Activated CD4-positive, alpha-beta memory T cell treated with anti-CD3 and anti-CD28 coated beads, Interleukin-2, amount 10 ng/mL, durations not matched to agents 7 days and 5 days (primary cell): ENCODE results near the gene SLX4IP. TPM values are rescaled to one million over a fixed set of nuclear protein-coding genes. Genes with fewer than 3 reads are reported as not detected.
A peak's percentile ranks its signal among the peaks of the same experiment; 100 is the strongest.

Experiments used
- CTCF ChIA-PET: fragments of 350-600 bp; sonication (Branson Sonifier 250); formaldehyde crosslinking; loops from one replicate; lab custom pipeline; 2021; ENCODE audit warnings: antibody characterized with exemption, inconsistent platforms; lab: Charles Lee
- POLR2A ChIA-PET: fragments of 350-600 bp; sonication (Branson Sonifier 250); formaldehyde crosslinking; loops from one replicate; lab custom pipeline; 2021; ENCODE audit warnings: antibody characterized with exemption; lab: Charles Lee
- DNase-seq: peaks from one replicate; pipeline ENCODE4 v3.0.0-alpha.2; 2020
- H3K27ac Mint-ChIP-seq: one replicate; pipeline ENCODE4 v1.8.0; 2021; ENCODE audit warnings: mild to moderate bottlenecking, mixed read lengths
- H3K27me3 Mint-ChIP-seq: one replicate; pipeline ENCODE4 v1.8.0; 2021; ENCODE audit warnings: mixed read lengths
- H3K36me3 Mint-ChIP-seq: one replicate; pipeline ENCODE4 v1.8.0; 2021; ENCODE audit warnings: low read depth, mixed read lengths
- H3K4me1 Mint-ChIP-seq: one replicate; pipeline ENCODE4 v1.8.0; 2021; ENCODE audit warnings: mixed read lengths
- H3K4me3 Mint-ChIP-seq: one replicate; pipeline ENCODE4 v1.8.0; 2021; ENCODE audit warnings: mild to moderate bottlenecking, mixed read lengths
- H3K9me3 Mint-ChIP-seq: one replicate; pipeline ENCODE4 v1.8.0; 2021; ENCODE audit warnings: mixed read lengths
- total RNA-seq, 2 experiments: library from RNA; stranded (reverse); gene quantifications; one replicate each; pipeline ENCODE4 v1.2.3, GENCODE V29; 2021

Gene SLX4IP
- total RNA-seq, 2 experiments from 2014 or later: 6.2 TPM

DNA sequence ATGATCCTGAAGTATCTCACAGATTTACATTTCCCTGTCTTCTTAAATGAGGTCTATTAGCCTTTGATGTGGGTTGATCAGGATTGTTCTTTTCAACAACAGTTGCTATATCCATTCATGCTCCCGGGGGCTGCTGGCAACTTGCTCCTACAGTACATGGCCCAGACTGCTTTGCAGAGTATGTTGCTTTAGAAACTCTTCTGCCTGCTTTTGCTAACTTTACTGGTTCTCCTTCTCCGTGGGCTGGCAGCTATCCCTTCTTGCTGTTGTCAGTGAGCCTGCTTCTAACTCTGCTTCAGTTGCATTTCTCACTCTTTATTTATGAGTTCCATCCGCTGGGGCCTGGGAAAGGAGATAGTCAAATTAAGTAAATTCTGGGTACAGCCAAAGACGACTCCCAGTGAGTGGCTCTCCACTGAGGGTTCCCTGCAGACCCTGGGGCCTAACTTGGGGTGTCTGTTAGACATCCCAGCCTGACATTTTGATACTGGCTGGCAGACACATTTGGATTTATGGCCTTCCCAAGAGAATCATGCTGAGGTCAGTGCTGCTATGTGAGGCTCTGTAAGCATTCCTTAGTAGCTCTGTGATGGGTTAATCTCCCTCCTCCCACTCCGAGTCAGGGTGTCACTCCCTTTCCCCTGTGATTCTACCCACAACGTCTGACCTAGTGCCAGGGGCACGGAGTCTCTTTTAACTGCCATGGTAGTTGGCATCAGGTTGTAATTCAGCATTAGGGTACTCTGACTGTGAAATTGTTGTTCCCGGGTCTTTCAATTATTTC, 73.6 kb downstream of the SLX4IP start:
- ChIA-PET CTCF (no interaction called here), POLR2A (interaction anchor here (0.6 kb wide), 1 partner anchor 173 kb away, joined by 3 read pairs; no protein-coding TSS in a partner anchor)
- no peaks in the 10 kb centered on the region for H3K27me3 Mint-ChIP-seq
- H3K36me3 Mint-ChIP-seq: no peaks in the 10 kb centered on the region
- no peaks in the 10 kb centered on the region for H3K9me3 Mint-ChIP-seq
- H3K27ac Mint-ChIP-seq: no peak overlapping the region
- H3K4me1 Mint-ChIP-seq: peaks cover 31% of the 10 kb centered on the region
- H3K4me3 Mint-ChIP-seq: no peak overlapping the region
- DNase-seq: no peak

DNA sequence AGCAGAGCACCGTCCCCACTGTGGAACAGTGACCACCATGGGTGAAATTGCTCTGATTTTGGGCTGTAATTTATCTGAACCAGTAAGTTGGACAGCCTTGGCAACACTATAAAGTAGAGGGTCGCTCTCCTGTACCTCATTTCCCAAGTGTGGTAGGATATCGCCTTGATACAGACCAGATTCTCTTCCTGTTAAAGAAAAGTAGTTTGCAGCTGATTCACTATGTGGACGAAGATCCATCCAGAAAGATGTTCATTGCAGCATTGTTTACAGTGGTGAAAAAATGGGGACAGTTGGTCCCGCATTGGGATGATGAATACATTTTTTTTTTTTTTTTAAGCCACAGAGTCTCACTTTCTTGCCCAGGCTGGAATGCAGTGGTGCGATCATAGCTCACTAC, 74.3 kb downstream of the SLX4IP start:
- ChIA-PET CTCF (no interaction called here), POLR2A (interaction anchor here (0.6 kb wide), 1 partner anchor 173 kb away, joined by 3 read pairs; no protein-coding TSS in a partner anchor)
- Mint-ChIP-seq H3K4me1 (peaks cover 36% of the 10 kb centered on the region), H3K4me3 (no peak overlapping the region), H3K36me3 (no peaks in the 10 kb centered on the region), H3K27me3 (no peaks in the 10 kb centered on the region), H3K9me3 (no peaks in the 10 kb centered on the region), H3K27ac (no peak overlapping the region)
- DNase-seq: no peak

GRCh38 chr20:10510216-10510615, 75.1 kb downstream of the SLX4IP start:
- Mint-ChIP-seq H3K27ac (no peak overlapping the region), H3K36me3 (peaks cover 2% of the 10 kb centered on the region), H3K4me1 (peaks cover 40% of the 10 kb centered on the region), H3K27me3 (no peaks in the 10 kb centered on the region), H3K9me3 (no peaks in the 10 kb centered on the region), H3K4me3 (no peak overlapping the region)
- POLR2A ChIA-PET: interaction anchor here (3.4 kb wide), 1 partner anchor 76 kb away, joined by 18 read pairs; the partner anchor contains the start of genes MKKS and SLX4IP
- CTCF ChIA-PET: interaction anchor here (1.2 kb wide), 1 partner anchor 80 kb away, joined by 3 read pairs; no protein-coding TSS in a partner anchor
- no peak for DNase-seq

- DNase-seq: no peak
- peaks cover 45% of the 10 kb centered on the region for H3K4me1 Mint-ChIP-seq
- H3K27me3 Mint-ChIP-seq: no peaks in the 10 kb centered on the region
- H3K9me3 Mint-ChIP-seq: no peaks in the 10 kb centered on the region
- CTCF ChIA-PET: interaction anchor here (1.0 to 1.2 kb wide), 2 partner anchors 77 to 81 kb away, joined by 3 to 4 read pairs; partner anchors contain the start of gene MKKS
- POLR2A ChIA-PET: interaction anchor here (0.9 to 3.4 kb wide), 3 partner anchors 16 to 77 kb away, joined by 3 to 18 read pairs (median 4); partner anchors contain the start of genes MKKS and SLX4IP
- H3K4me3 Mint-ChIP-seq: peak overlapping the region; percentile 5
- peaks cover 2% of the 10 kb centered on the region for H3K36me3 Mint-ChIP-seq
- H3K27ac Mint-ChIP-seq: peak overlapping the region; percentile 61
These were observed 76.0 kb downstream of the SLX4IP start for GRCh38 chr20:10511170-10511508.

DNA sequence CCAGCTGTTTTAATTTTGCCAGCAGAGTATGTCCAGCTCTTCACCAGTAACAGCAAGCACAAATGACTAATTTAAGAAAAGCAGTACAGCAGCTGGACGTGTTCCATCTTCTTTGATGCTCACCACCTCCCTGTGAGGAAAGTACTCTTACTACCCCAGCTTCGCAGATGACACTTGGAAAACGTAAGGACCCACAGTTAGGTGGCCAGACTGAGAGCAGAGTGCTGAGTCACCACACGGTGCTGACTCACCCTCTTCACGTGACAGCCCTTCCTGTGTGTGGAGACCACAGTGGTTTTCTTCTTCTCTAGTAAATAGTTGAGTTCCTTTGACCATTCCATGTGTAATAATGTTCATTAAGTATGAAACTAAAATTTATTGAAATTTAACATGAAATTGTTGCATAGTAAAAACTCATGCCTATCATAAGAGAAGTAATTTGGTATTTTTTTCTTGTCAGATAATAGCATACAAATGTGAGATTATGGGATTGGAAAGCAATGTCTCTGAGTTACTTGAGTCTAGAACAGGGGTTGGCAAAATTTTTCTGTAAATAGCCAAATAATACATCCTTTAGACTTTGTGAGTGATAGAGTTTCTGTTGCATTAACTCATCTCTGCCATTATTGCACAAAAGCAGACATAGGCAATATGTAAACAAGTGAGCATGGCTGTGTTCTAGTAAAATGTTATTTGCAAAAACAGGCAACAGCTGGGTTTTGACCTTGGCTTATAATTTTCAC, 76.6 kb downstream of the SLX4IP start:
- Mint-ChIP-seq H3K27me3 (no peaks in the 10 kb centered on the region), H3K4me1 (peaks cover 43% of the 10 kb centered on the region), H3K4me3 (peak overlapping the region; percentile 5), H3K9me3 (no peaks in the 10 kb centered on the region), H3K36me3 (peaks cover 2% of the 10 kb centered on the region), H3K27ac (peak overlapping the region; percentile 61)
- peak; percentile 84 for DNase-seq
- ChIA-PET CTCF (interaction anchor here (1.0 to 1.2 kb wide), 2 partner anchors 78 to 82 kb away, joined by 3 to 4 read pairs; partner anchors contain the start of gene MKKS), POLR2A (interaction anchor here (0.9 to 3.4 kb wide), 4 partner anchors 16 to 87 kb away, joined by 3 to 18 read pairs (median 4); partner anchors contain the start of genes MKKS and SLX4IP)

GRCh38 chr20:10513061-10513460, 78.0 kb downstream of the SLX4IP start:
- Mint-ChIP-seq H3K9me3 (no peaks in the 10 kb centered on the region), H3K4me1 (peaks cover 40% of the 10 kb centered on the region), H3K4me3 (no peak overlapping the region), H3K27me3 (no peaks in the 10 kb centered on the region), H3K36me3 (peaks cover 2% of the 10 kb centered on the region), H3K27ac (no peak overlapping the region)
- CTCF ChIA-PET: interaction anchor here (1.2 kb wide), 1 partner anchor 11 kb away, joined by 3 read pairs; no protein-coding TSS in a partner anchor
- POLR2A ChIA-PET: interaction anchor here (1.2 to 3.4 kb wide), 3 partner anchors 9 to 88 kb away, joined by 3 to 18 read pairs (median 4); partner anchors contain the start of genes MKKS and SLX4IP
- DNase-seq: no peak

- ChIA-PET POLR2A (interaction anchor here (0.7 to 1.4 kb wide), 3 partner anchors 11 to 163 kb away, joined by 3 to 4 read pairs (median 3); partner anchors contain the start of gene SLX4IP), CTCF (interaction anchor here (1.3 kb wide), 1 partner anchor 46 kb away, joined by 3 read pairs; no protein-coding TSS in a partner anchor)
- peaks cover 42% of the 10 kb centered on the region for H3K4me1 Mint-ChIP-seq
- H3K27me3 Mint-ChIP-seq: no peaks in the 10 kb centered on the region
- DNase-seq: no peak
- H3K9me3 Mint-ChIP-seq: no peaks in the 10 kb centered on the region
- peaks cover 2% of the 10 kb centered on the region for H3K36me3 Mint-ChIP-seq
- H3K27ac Mint-ChIP-seq: no peak overlapping the region
- H3K4me3 Mint-ChIP-seq: no peak overlapping the region
These were observed 78.9 kb downstream of the SLX4IP start for GRCh38 chr20:10513931-10514575.

GRCh38 chr20:10516529-10516928, 81.4 kb downstream of the SLX4IP start:
- H3K9me3 Mint-ChIP-seq: no peaks in the 10 kb centered on the region
- no peak overlapping the region for H3K4me3 Mint-ChIP-seq
- no peak for DNase-seq
- peaks cover 59% of the 10 kb centered on the region for H3K4me1 Mint-ChIP-seq
- no peaks in the 10 kb centered on the region for H3K27me3 Mint-ChIP-seq
- ChIA-PET POLR2A (no interaction called here), CTCF (no interaction called here)
- H3K27ac Mint-ChIP-seq: no peak overlapping the region
- H3K36me3 Mint-ChIP-seq: peaks cover 2% of the 10 kb centered on the region

GRCh38 chr20:10519361-10520046, 84.4 kb downstream of the SLX4IP start:
- POLR2A ChIA-PET: no interaction called here
- H3K27me3 Mint-ChIP-seq: no peaks in the 10 kb centered on the region
- DNase-seq: no peak
- H3K9me3 Mint-ChIP-seq: no peaks in the 10 kb centered on the region
- H3K27ac Mint-ChIP-seq: peak overlapping the region; percentile 66
- H3K36me3 Mint-ChIP-seq: peaks cover 2% of the 10 kb centered on the region
- H3K4me3 Mint-ChIP-seq: no peak overlapping the region
- CTCF ChIA-PET: no interaction called here
- H3K4me1 Mint-ChIP-seq: peaks cover 48% of the 10 kb centered on the region

DNA sequence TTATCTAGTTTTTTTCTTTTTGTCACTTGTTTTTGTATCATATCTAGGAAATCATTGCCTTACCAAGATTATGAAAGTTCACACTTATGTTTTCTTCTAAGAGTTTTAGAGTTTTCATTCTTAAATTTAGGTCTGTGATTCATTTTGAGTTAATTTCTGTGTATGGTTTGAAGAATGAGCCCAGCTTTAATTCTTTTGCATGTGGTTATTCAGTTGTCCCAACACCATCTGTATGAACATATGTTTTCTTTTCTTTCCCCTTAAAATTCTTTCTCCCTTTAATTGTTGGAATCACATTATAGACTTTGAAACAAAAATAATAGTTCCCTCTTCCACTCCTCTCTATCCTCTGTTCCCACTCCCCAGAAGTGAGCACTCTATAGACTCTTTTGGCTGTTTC, 85.4 kb downstream of the SLX4IP start:
- Mint-ChIP-seq H3K9me3 (no peaks in the 10 kb centered on the region), H3K4me1 (peaks cover 48% of the 10 kb centered on the region), H3K27ac (peak overlapping the region; percentile 30), H3K36me3 (no peaks in the 10 kb centered on the region), H3K4me3 (no peak overlapping the region), H3K27me3 (no peaks in the 10 kb centered on the region)
- ChIA-PET POLR2A (no interaction called here), CTCF (interaction anchor here (1.0 kb wide), 1 partner anchor 86 kb away, joined by 3 read pairs; the partner anchor contains the start of gene MKKS)
- DNase-seq: no peak

DNA sequence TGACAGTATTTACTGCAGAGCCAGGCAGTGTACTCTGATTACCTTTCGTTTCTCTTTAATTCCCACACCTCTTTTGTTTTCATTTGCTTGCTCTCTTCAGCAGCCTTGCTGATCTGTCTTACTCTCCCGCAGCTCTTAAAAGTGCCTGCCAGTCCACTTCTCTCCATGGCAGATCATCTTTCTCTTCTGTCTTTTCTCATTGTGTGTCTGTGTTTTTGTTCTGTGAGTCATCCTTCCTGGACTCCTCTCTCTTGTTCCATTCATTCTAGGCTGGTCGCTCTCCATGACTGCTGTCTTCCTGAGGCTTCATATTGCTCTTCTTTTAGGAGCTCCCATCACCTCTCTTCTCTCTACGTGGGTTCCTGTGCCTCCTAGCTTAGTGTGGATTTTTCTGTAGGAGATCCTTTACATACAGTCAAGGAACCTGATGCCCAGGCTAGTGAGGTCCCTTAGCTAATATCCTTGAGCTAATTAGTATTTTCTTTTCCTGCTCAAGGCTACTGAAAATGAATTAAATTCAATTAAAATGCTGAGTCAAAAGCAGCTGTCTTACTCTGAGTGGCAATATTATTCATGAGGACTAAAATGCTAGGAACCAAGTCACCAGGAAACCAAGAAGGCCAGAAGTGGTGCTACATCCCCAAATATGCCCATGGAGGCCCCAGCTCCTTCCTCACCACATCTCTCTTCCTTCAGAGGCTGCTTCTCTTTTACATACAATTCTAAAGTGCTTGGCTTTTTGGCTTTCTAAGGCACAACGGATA, 86.1 kb downstream of the SLX4IP start:
- Mint-ChIP-seq H3K36me3 (peaks cover 4% of the 10 kb centered on the region), H3K9me3 (no peaks in the 10 kb centered on the region), H3K27ac (no peak overlapping the region), H3K4me3 (no peak overlapping the region), H3K4me1 (peaks cover 42% of the 10 kb centered on the region), H3K27me3 (no peaks in the 10 kb centered on the region)
- ChIA-PET POLR2A (no interaction called here), CTCF (interaction anchor here (1.0 kb wide), 1 partner anchor 87 kb away, joined by 3 read pairs; the partner anchor contains the start of gene MKKS)
- no peak for DNase-seq
